ENCODE data around the gene STX1A.

DNA sequence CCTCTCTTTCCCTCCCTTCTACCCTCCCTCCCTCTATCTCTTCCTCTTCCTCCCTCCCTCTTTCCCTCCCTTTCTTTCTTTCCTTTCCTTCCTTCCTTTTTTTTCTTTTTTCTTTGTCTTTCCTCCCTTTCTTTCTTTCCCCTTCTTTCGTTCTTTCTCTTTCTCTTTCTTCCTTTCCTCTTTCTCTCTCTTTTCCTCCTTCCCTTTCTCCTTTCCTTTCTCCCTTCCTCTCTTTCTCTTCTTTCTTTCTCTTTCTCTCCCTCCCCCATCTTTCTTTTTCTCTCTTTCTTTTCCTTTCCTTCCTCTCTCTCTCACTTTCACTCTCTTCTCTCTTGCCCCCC, 43.2 kb upstream of the STX1A start:
- TF ChIP-seq ZNF747 (tag by site-specific recombination; IDR thresholded peaks at IDR 0.05) (no peak), ZNF114 (tag by site-specific recombination; IDR thresholded peaks at IDR 0.05) (no peak)

Data from HEK293 (cell line).